Uterus (tissue), 4 donors: ENCODE results near the gene VAMP5. TPM values are rescaled to one million over a fixed set of nuclear protein-coding genes. Genes with fewer than 3 reads are reported as not detected.

Source experiments
- DNase-seq, 2 donors: peaks; one replicate each; pipeline ENCODE4 v3.0.0-alpha.2; 2019 to 2020
- H3K27ac ChIP-seq, 2 donors: fragments of 200-600 bp; sonication (generic); 1 replicate in 1 of 2; 2 replicates in 1 of 2; pipeline ENCODE4 v1.5.1; 2016 to 2018
- H3K27me3 ChIP-seq, 2 donors: fragments of 200-600 bp; sonication (generic); one replicate each; pipeline ENCODE4 v1.5.1; 2018 to 2019; ENCODE audit warnings: control low read depth in 1 of 2
- H3K36me3 ChIP-seq, 2 donors: fragments of 200-600 bp; sonication (generic); one replicate each; pipeline ENCODE4 v1.5.1; 2019; ENCODE audit warnings: control low read depth in 1 of 2
- H3K4me1 ChIP-seq, 2 donors: fragments of 200-600 bp; sonication (generic); one replicate each; pipeline ENCODE4 v1.5.1; 2018 to 2019; ENCODE audit warnings: control low read depth in 1 of 2
- H3K4me3 ChIP-seq, 2 donors: fragments of 200-600 bp; sonication (generic); 1 replicate in 1 of 2; 2 replicates in 1 of 2; pipeline ENCODE4 v1.5.1; 2018 to 2019; ENCODE audit warnings: mild to moderate bottlenecking in 1 of 2
- H3K9me3 ChIP-seq, 2 donors: fragments of 200-600 bp; sonication (generic); one replicate each; pipeline ENCODE4 v1.5.1; 2019; ENCODE audit warnings: control low read depth in 1 of 2
- CTCF ChIP-seq, 4 experiments: fragments of 200-600 bp in 2 of 4; fragments of 450-650 bp in 2 of 4; sonication (generic) in 2 of 4; IDR thresholded peaks; one replicate each; pipeline ENCODE4 v1.5.1; 2016 to 2019; ENCODE audit warnings: antibody characterized with exemption in 4 of 4, mild to moderate bottlenecking in 2 of 4, moderate library complexity in 1 of 4
- POLR2A ChIP-seq, 2 donors: fragments of 450-650 bp; IDR thresholded peaks; one replicate each; pipeline ENCODE4 v1.6.1; 2016; ENCODE audit warnings: antibody characterized with exemption in 2 of 2, mild to moderate bottlenecking in 1 of 2, moderate library complexity in 1 of 2
- intact Hi-C: fragments of 100-400 bp; cut with DNase I; formaldehyde crosslinking; loops from one replicate; pipeline ENCODE4 v1.15.1; 2023; ENCODE audit warnings: low total_unique reads
- total RNA-seq, 4 donors: library from RNA; depleted of rRNA in 3 of 4; stranded (reverse); fragments of >200 nt in 3 of 4; gene quantifications; one replicate each; pipeline versions ENCODE4 v1.1.0 to v1.2.4, GENCODE V29; 2014 to 2023
- donor health status: DM: yes; HTN: yes; CAD: no.

The VAMP5 gene
- total RNA-seq, 4 donors from 2014 or later = 25.6 to 197 (median 99.5) TPM

- Histone ChIP-seq H3K27ac (peak overlapping the region; percentile 18 to 86), H3K4me1 (peaks cover 6 to 22% of the 10 kb centered on the region in 2 donors), H3K4me3 (no peak overlapping the region), H3K27me3 (no peaks in the 10 kb centered on the region), H3K36me3 (no peaks in the 10 kb centered on the region), H3K9me3 (no peaks in the 10 kb centered on the region)
- DNase-seq = no peak
- TF ChIP-seq POLR2A (IDR thresholded peaks at IDR 0.05) = no peak
- intact Hi-C loops = no loop called here
Measured at GRCh38 chr2:85605406-85606115, 21.3 kb downstream of the VAMP5 start.

GRCh38 chr2:85606116-85606455 is 21.9 kb downstream of the VAMP5 start:
- Histone ChIP-seq H3K4me3 (no peak overlapping the region), H3K36me3 (no peaks in the 10 kb centered on the region), H3K27ac (peak overlapping the region in 1 of 2 donors; percentile 7), H3K27me3 (no peaks in the 10 kb centered on the region), H3K4me1 (peaks cover 6 to 22% of the 10 kb centered on the region in 2 donors), H3K9me3 (no peaks in the 10 kb centered on the region)
- DNase-seq = no peak
- no peak for TF ChIP-seq POLR2A (IDR thresholded peaks at IDR 0.05)
- TF ChIP-seq CTCF (IDR thresholded peaks at IDR 0.05) = no peak
- intact Hi-C loops = no loop called here

GRCh38 chr2:85607268-85608215 is 23.3 kb downstream of the VAMP5 start:
- Histone ChIP-seq H3K4me3 (no peak overlapping the region), H3K27me3 (no peaks in the 10 kb centered on the region), H3K4me1 (peaks cover 6 to 18% of the 10 kb centered on the region in 2 donors), H3K9me3 (no peaks in the 10 kb centered on the region), H3K36me3 (no peaks in the 10 kb centered on the region), H3K27ac (peak overlapping the region in 1 of 2 donors; percentile 10)
- no peak for TF ChIP-seq CTCF (IDR thresholded peaks at IDR 0.05)
- no peak for TF ChIP-seq POLR2A (IDR thresholded peaks at IDR 0.05)
- intact Hi-C loops = no loop called here
- DNase-seq = no peak

- peaks cover 0 to 3% of the 10 kb centered on the region in 2 donors for H3K4me1 ChIP-seq
- peak overlapping the region; percentile 62 to 97 for H3K4me3 ChIP-seq
Measured at GRCh38 chr2:85611217-85611704, 27.0 kb downstream of the VAMP5 start.

More at GRCh38 chr2:85611217-85611704, 27.0 kb downstream of the VAMP5 start:
- no peaks in the 10 kb centered on the region for H3K27me3 ChIP-seq
- DNase-seq = no peak
- intact Hi-C loops = no loop called here
- H3K9me3 ChIP-seq = no peaks in the 10 kb centered on the region
- no peak for TF ChIP-seq POLR2A (IDR thresholded peaks at IDR 0.05)
- no peak for TF ChIP-seq CTCF (IDR thresholded peaks at IDR 0.05)
- peak overlapping the region; percentile 75 to 86 for H3K27ac ChIP-seq
- no peaks in the 10 kb centered on the region for H3K36me3 ChIP-seq
